ENCODE data around the gene HARS2. TPM values are rescaled to one million over a fixed set of nuclear protein-coding genes. Genes with fewer than 3 reads are reported as not detected.
"Not testable (repeated sequence)": the region's sequence is repeated elsewhere in the genome, so short reads cannot be mapped to it uniquely, and the experiment has no call there.

The HARS2 gene
- total RNA-seq, 4 donors from 2014 or later, result 29.3 to 31.8 (median 30.1) TPM

GRCh38 chr5:140707812-140708211 is 16.6 kb downstream of the HARS2 start:
- H3K36me3 ChIP-seq, result peaks cover 33 to 38% of the 10 kb centered on the region in 2 donors
- WGBS, 2 donors, result 86 to 87% methylated on average over 4 of the region's 4 CpGs
- no peaks in the 10 kb centered on the region for H3K4me1 ChIP-seq
- H3K27ac ChIP-seq, result no peak overlapping the region
- H3K27me3 ChIP-seq, result no peaks in the 10 kb centered on the region
- intact Hi-C loops (cut with DNase I), result no loop called here
- no peak overlapping the region for H3K4me3 ChIP-seq (replicated peaks in 1 of 3)
- DNase-seq, result no peak
- H3K9me3 ChIP-seq, result no peaks in the 10 kb centered on the region
- no peak for TF ChIP-seq CTCF (IDR thresholded peaks at IDR 0.05)
- TF ChIP-seq POLR2A (IDR thresholded peaks at IDR 0.05), result no peak

- WGBS, 2 donors, result 90 to 95% methylated on average over 9 of the region's 9 CpGs
- intact Hi-C loops (cut with DNase I); H3K27me3 ChIP-seq; H3K27ac ChIP-seq; H3K9me3 ChIP-seq; H3K4me3 ChIP-seq (replicated peaks in 1 of 3); DNase-seq; H3K4me1 ChIP-seq: not testable (repeated sequence)
- peaks cover 24 to 28% of the 10 kb centered on the region in 2 donors for H3K36me3 ChIP-seq
Observed at GRCh38 chr5:140708787-140709186, 17.5 kb downstream of the HARS2 start.

- Histone ChIP-seq H3K4me3 (replicated peaks in 1 of 3) (peak overlapping the region in 2 of 3 donors; percentile 19 to 29), H3K36me3 (peaks cover 3 to 6% of the 10 kb centered on the region in 2 donors), H3K27ac (peak overlapping the region; percentile 85 to 97 (median 89)), H3K4me1 (no peaks in the 10 kb centered on the region), H3K27me3 (no peaks in the 10 kb centered on the region), H3K9me3 (no peaks in the 10 kb centered on the region)
- peak; percentile 84 to 91 for DNase-seq
- WGBS, 2 donors, result 2 to 3% methylated on average over 27 of the region's 27 CpGs
- TF ChIP-seq CTCF (IDR thresholded peaks at IDR 0.05), result no peak
- TF ChIP-seq POLR2A (IDR thresholded peaks at IDR 0.05), result peak in 1 of 2 donors; percentile 86
- intact Hi-C loops (cut with DNase I), result no loop called here
Observed at GRCh38 chr5:140710899-140711552, 19.8 kb downstream of the HARS2 start.

- Histone ChIP-seq H3K4me1 (no peaks in the 10 kb centered on the region), H3K36me3 (no peaks in the 10 kb centered on the region), H3K27ac (peak overlapping the region in 1 of 3 donors; percentile 85), H3K9me3 (no peaks in the 10 kb centered on the region), H3K27me3 (no peaks in the 10 kb centered on the region), H3K4me3 (replicated peaks in 1 of 3) (no peak overlapping the region)
- WGBS, 2 donors, result 88 to 91% methylated on average over 1 of the region's 1 CpG
- TF ChIP-seq CTCF (IDR thresholded peaks at IDR 0.05), result no peak
- no peak for TF ChIP-seq POLR2A (IDR thresholded peaks at IDR 0.05)
- intact Hi-C loops (cut with DNase I), result no loop called here
- DNase-seq, result no peak
Observed at GRCh38 chr5:140711794-140712193, 20.5 kb downstream of the HARS2 start.

GRCh38 chr5:140713562-140714094 is 22.4 kb downstream of the HARS2 start:
- 79 to 85% methylated on average over 1 of the region's 1 CpG for WGBS, 2 donors

GRCh38 chr5:140716238-140716637 is 25.0 kb downstream of the HARS2 start:
- intact Hi-C loops (cut with DNase I), result loop anchor here (5.0 kb wide), 1 partner anchor 344 kb away; no protein-coding TSS in a partner anchor
- not testable (repeated sequence) for DNase-seq; H3K4me3 ChIP-seq (replicated peaks in 1 of 3); H3K27me3 ChIP-seq; H3K27ac ChIP-seq; H3K36me3 ChIP-seq; H3K9me3 ChIP-seq; H3K4me1 ChIP-seq
- WGBS, 2 donors, result 91 to 95% methylated on average over 2 of the region's 2 CpGs

More at GRCh38 chr5:140713562-140714094, 22.4 kb downstream of the HARS2 start:
- no peaks in the 10 kb centered on the region for H3K9me3 ChIP-seq
- H3K4me1 ChIP-seq, result no peaks in the 10 kb centered on the region
- no peak for DNase-seq
- no peak overlapping the region for H3K27ac ChIP-seq
- no peaks in the 10 kb centered on the region for H3K27me3 ChIP-seq
- H3K36me3 ChIP-seq, result no peaks in the 10 kb centered on the region
- TF ChIP-seq CTCF (IDR thresholded peaks at IDR 0.05), result no peak
- no peak for TF ChIP-seq POLR2A (IDR thresholded peaks at IDR 0.05)
- intact Hi-C loops (cut with DNase I), result no loop called here
- no peak overlapping the region for H3K4me3 ChIP-seq (replicated peaks in 1 of 3)
